IMR-90 (cell line): ENCODE results near the gene CHST14. TPM values are rescaled to one million over a fixed set of nuclear protein-coding genes. Genes with fewer than 3 reads are reported as not detected.

Experiments
- ATAC-seq: fragments of 200-7000 bp; cut with Tn5 transposase; 2 replicates; pipeline ENCODE4 v1.9.1; 2020; ENCODE audit warnings: low read depth, mild to moderate bottlenecking, moderate library complexity
- BruUV-seq: library from RNA; stranded (reverse); fragments of 400-500 nt; replicated peaks from 2 replicates; lab custom pipeline; 2021; lab: Mats Ljungman, UMichigan
- CTCF ChIA-PET: fragments of 300-600 bp; formaldehyde crosslinking; extraction: SDS; loops from one replicate; lab custom pipeline; 2021; ENCODE audit warnings: antibody characterized with exemption; lab: Yijun Ruan, JAX
- POLR2A ChIA-PET: fragments of 300-600 bp; sonication (Branson Sonifier 250); formaldehyde crosslinking; loops from one replicate; lab custom pipeline; 2022; ENCODE audit warnings: antibody characterized with exemption; ENCODE audit not compliant: unreplicated experiment; lab: Charles Lee
- DNase-seq: peaks from one replicate; pipeline ENCODE4 v3.0.0; 2013
- H2AFZ ChIP-seq: replicated peaks from 2 replicates; pipeline ENCODE3; 2013; ENCODE audit warnings: low read length, mild to moderate bottlenecking; ENCODE audit not compliant: poor library complexity
- H2AK5ac ChIP-seq: 2 replicates; pipeline ENCODE4 v1.6.1; 2013; ENCODE audit warnings: low read depth, low read length, inconsistent platforms
- H2AK9ac ChIP-seq: replicated peaks from 2 replicates; pipeline ENCODE3; 2013; ENCODE audit warnings: mild to moderate bottlenecking, low read depth, low read length, moderate library complexity; ENCODE audit not compliant: poor library complexity
- H2BK120ac ChIP-seq: 2 replicates; pipeline ENCODE4 v1.6.1; 2013; ENCODE audit warnings: low read depth, low read length, inconsistent platforms
- H2BK15ac ChIP-seq: 3 replicates; pipeline ENCODE4 v1.6.1; 2013; ENCODE audit warnings: low read depth, low read length, inconsistent platforms
- H2BK20ac ChIP-seq: 2 replicates; pipeline ENCODE4 v1.6.1; 2013; ENCODE audit warnings: low read depth, mild to moderate bottlenecking, inconsistent platforms, low read length, moderate library complexity
- H2BK5ac ChIP-seq: 2 replicates; pipeline ENCODE4 v1.6.1; 2013; ENCODE audit warnings: mild to moderate bottlenecking, low read depth, low read length, inconsistent platforms; ENCODE audit not compliant: poor library complexity, severe bottlenecking
- H3K14ac ChIP-seq: replicated peaks from 2 replicates; pipeline ENCODE4 v1.6.1; 2013; ENCODE audit warnings: low read depth, low read length, inconsistent platforms
- H3K18ac ChIP-seq: 2 replicates; pipeline ENCODE4 v1.6.1; 2013; ENCODE audit warnings: low read depth, low read length, control low read depth
- H3K23ac ChIP-seq: 2 replicates; pipeline ENCODE4 v1.6.1; 2013; ENCODE audit warnings: low read depth, low read length, inconsistent platforms
- H3K27ac ChIP-seq: 2 replicates; pipeline ENCODE4 v1.5.1; 2013; ENCODE audit warnings: mild to moderate bottlenecking, control low read depth, low read length; ENCODE audit not compliant: insufficient read depth
- H3K27me3 ChIP-seq: 2 replicates; pipeline ENCODE4 v1.6.1; 2013; ENCODE audit warnings: low read length; ENCODE audit not compliant: control insufficient read depth, insufficient read depth
- H3K36me3 ChIP-seq: 2 replicates; pipeline ENCODE4 v1.6.1; 2013; ENCODE audit warnings: low read length, mixed read lengths; ENCODE audit not compliant: control insufficient read depth, insufficient read depth
- H3K4ac ChIP-seq: 2 replicates; pipeline ENCODE4 v1.6.1; 2013; ENCODE audit warnings: low read depth, low read length, inconsistent platforms
- H3K4me1 ChIP-seq: 2 replicates; pipeline ENCODE4 v1.6.1; 2013; ENCODE audit warnings: low read length, mixed read lengths; ENCODE audit not compliant: control insufficient read depth, insufficient read depth
- H3K4me2 ChIP-seq: 2 replicates; pipeline ENCODE4 v1.6.1; 2013; ENCODE audit warnings: low read depth, mild to moderate bottlenecking, control low read depth, low read length, moderate library complexity
- H3K4me3 ChIP-seq: 2 replicates; pipeline ENCODE4 v1.5.1; 2013; ENCODE audit warnings: low read depth, mild to moderate bottlenecking, control low read depth, low read length, moderate library complexity; ENCODE audit not compliant: insufficient read depth
- H3K56ac ChIP-seq: 2 replicates; pipeline ENCODE4 v1.6.1; 2013; ENCODE audit warnings: low read length, inconsistent platforms; ENCODE audit not compliant: insufficient read depth; ENCODE audit errors: extremely low read depth
- H3K79me1 ChIP-seq, 2 experiments: 2 replicates each; pipeline ENCODE4 v1.6.1; 2013; ENCODE audit warnings: low read length in 2 of 2, inconsistent platforms in 1 of 2, low read depth in 1 of 2
- H3K9ac ChIP-seq: 2 replicates; pipeline ENCODE4 v1.6.1; 2013; ENCODE audit warnings: low read depth, low read length, control low read depth
- H3K9me1 ChIP-seq: 2 replicates; pipeline ENCODE4 v1.6.1; 2013; ENCODE audit warnings: low read length, inconsistent platforms; ENCODE audit not compliant: insufficient read depth
- H3K9me3 ChIP-seq: 2 replicates; pipeline ENCODE4 v1.6.1; 2013; ENCODE audit warnings: low read length; ENCODE audit not compliant: control insufficient read depth, insufficient read depth
- H4K20me1 ChIP-seq: 2 replicates; pipeline ENCODE4 v1.6.1; 2013; ENCODE audit warnings: low read length, inconsistent platforms; ENCODE audit not compliant: insufficient read depth
- H4K5ac ChIP-seq: 2 replicates; pipeline ENCODE4 v1.6.1; 2013; ENCODE audit warnings: mild to moderate bottlenecking, low read depth, low read length, control low read depth
- H4K8ac ChIP-seq, 2 experiments: 2 replicates each; pipeline ENCODE4 v1.6.1; 2013; ENCODE audit warnings: low read depth in 2 of 2, low read length in 2 of 2, control low read depth in 1 of 2, inconsistent platforms in 1 of 2
- H4K91ac ChIP-seq: 2 replicates; pipeline ENCODE4 v1.6.1; 2013; ENCODE audit warnings: low read depth, low read length, inconsistent platforms; ENCODE audit not compliant: insufficient read depth
- RAD21 ChIP-seq: IDR thresholded peaks from 2 replicates; pipeline ENCODE4 v1.6.1; 2012; ENCODE audit warnings: low read length, improper control_type of control experiment
- SMC3 ChIP-seq: fragments of 150-350 bp; IDR thresholded peaks from 2 replicates; pipeline ENCODE4 v1.6.1; 2016; ENCODE audit warnings: low read depth, mild to moderate bottlenecking, antibody characterized with exemption, low read length, moderate library complexity
- WGBS, 2 experiments: methylation state at CpG; one replicate each; pipeline versions ENCODE4 v1.1.5 to v1.1.7; 2013; ENCODE audit warnings: missing lambda C conversion rate in 2 of 2; ENCODE audit not compliant: insufficient read length in 1 of 2; ENCODE audit errors: extremely low coverage in 2 of 2; 5-methylcytosine and 5-hydroxymethylcytosine counted together
- dilution Hi-C: fragments of 300-500 bp; cut with HindIII; formaldehyde crosslinking; loops from one replicate; pipeline ENCODE4 v1.14.3; 2018; ENCODE audit warnings: low sequenced_read_pairs; ENCODE audit not compliant: unreplicated experiment
- in situ Hi-C: fragments of 300-500 bp; cut with MboI; formaldehyde crosslinking; loops from 3 replicates; pipeline ENCODE4 v1.14.3; 2019; ENCODE audit warnings: low sequenced_read_pairs, inconsistent platforms, mixed read lengths
- intact Hi-C: fragments of 100-400 bp; cut with micrococcal nuclease; formaldehyde crosslinking; loops from 2 replicates; pipeline ENCODE4 v1.10.0; 2022
- polyA plus RNA-seq, 3 experiments: library from polyadenylated mRNA; depleted of rRNA; stranded (reverse); fragments of >200 nt; gene quantifications; 2 replicates each; pipeline ENCODE4 v1.2.3, GENCODE V29; 2012; ENCODE audit warnings: low replicate concordance in 1 of 3
- total RNA-seq: library from RNA; depleted of rRNA; stranded (reverse); fragments of >200 nt; gene quantifications from 2 replicates; pipeline ENCODE4 v1.2.3, GENCODE V29; 2012
- TF ChIP-seq, protein P1 (sequence below): fragments of 150-350 bp; IDR thresholded peaks from 2 replicates; pipeline ENCODE4 v1.6.1; 2016; ENCODE audit warnings: low read depth, mild to moderate bottlenecking, low read length, moderate library complexity, borderline replicate concordance

The CHST14 gene
- total and polyA plus RNA-seq, 2 of the 4 experiments (the other 2 are of a cell fraction): 3.8 to 19.5 TPM

DNA sequence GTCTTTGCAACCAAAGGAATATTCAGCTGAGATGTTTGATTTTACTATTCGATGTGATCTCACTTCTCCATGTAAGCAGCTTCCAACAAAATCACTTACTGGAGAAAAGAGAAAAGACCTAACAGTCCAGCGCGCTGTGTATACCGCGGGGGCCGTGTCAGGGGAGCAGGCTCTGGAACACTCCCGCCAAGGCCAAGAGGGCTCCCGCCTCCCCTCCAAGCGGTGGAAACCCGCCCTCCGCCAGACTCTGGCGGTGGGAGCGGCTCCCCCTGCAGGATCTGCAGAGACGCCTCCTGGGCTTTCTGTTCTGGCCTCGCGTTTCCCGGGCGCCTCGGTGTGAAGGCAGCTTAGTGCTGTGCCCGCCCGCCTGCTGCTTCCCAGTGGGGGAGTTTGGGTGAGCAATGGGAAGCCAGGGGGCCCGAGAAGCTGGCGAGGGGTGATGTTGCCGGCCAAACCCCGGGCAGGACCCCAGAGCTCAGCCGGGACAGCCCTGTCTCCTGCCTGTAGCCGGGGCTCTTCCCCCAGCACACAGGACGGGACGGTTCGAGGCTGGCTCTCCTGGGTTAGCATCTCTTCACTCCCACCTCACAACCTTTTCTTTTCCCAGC is 36.3 kb downstream of the CHST14 start (continued):
- TF ChIP-seq, protein P1, sequence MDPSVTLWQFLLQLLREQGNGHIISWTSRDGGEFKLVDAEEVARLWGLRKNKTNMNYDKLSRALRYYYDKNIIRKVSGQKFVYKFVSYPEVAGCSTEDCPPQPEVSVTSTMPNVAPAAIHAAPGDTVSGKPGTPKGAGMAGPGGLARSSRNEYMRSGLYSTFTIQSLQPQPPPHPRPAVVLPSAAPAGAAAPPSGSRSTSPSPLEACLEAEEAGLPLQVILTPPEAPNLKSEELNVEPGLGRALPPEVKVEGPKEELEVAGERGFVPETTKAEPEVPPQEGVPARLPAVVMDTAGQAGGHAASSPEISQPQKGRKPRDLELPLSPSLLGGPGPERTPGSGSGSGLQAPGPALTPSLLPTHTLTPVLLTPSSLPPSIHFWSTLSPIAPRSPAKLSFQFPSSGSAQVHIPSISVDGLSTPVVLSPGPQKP: no peak

DNA sequence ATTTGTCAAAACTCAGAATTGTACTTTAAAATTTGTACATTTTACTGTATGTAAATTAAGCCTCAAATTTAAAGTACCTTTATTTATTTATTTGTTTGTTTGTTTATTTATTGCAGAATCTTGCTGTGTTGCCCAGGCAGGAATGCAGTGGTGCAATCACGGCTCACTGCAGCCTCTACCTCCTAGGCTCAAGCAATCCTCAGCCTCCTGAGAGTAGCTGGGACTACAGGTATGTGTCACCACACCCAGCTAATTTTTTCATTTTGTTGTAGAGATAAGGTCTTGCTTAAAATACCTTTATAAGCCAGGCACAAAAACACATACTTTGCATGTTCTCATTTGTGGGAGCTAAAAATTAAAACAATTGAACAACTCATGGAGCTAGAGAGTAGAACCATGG is 37.4 kb downstream of the CHST14 start:
- Histone ChIP-seq H3K27me3 (peaks cover 29% of the 10 kb centered on the region), H2BK120ac (no peak overlapping the region), H2BK5ac (no peak overlapping the region), H4K20me1 (no peaks in the 10 kb centered on the region), H3K56ac (no peak overlapping the region), H3K4me1 (peaks cover 4% of the 10 kb centered on the region; the same call in 1 of the 2 replicates), H3K36me3 (no peaks in the 10 kb centered on the region), H2BK20ac (no peak overlapping the region), H3K79me1 (no peaks in the 10 kb centered on the region), H3K4me2 (no peak overlapping the region), H3K9me1 (no peaks in the 10 kb centered on the region), H4K5ac (no peak overlapping the region), H3K4ac (no peak overlapping the region), H4K91ac (no peak overlapping the region), H3K23ac (no peak overlapping the region), H2AK9ac (no peak overlapping the region), H3K9ac (no peak overlapping the region), H2AFZ (no peak overlapping the region), H3K9me3 (no peaks in the 10 kb centered on the region), H4K8ac (no peak overlapping the region), H2AK5ac (no peak overlapping the region), H3K27ac (no peak overlapping the region), H3K18ac (no peak overlapping the region), H3K4me3 (no peak overlapping the region), H2BK15ac (no peak overlapping the region), H3K14ac (no peak overlapping the region)
- BruUV-seq: no TSS peak
- ATAC-seq (no peak), DNase-seq (no peak)
- intact Hi-C loops: no loop called here
- ChIA-PET POLR2A (no interaction called here), CTCF (interaction anchor here (0.6 kb wide), 1 partner anchor 70 kb away, joined by 4 read pairs; no protein-coding TSS in a partner anchor)
- dilution Hi-C loops: no loop called here
- in situ Hi-C loops: no loop called here
- TF ChIP-seq RAD21: no peak
- TF ChIP-seq, protein P1: no peak
- TF ChIP-seq SMC3: no peak
- WGBS, 2 experiments: no CpG with 5 or more reads among the region's 1 CpG
